ENCODE measurements around the gene IL1B.
A peak's percentile ranks its signal among the peaks of the same experiment; 100 is the strongest.

Gene IL1B

GRCh38 chr2:112787294-112787693 lies 49.3 kb downstream of the IL1B start:
- H3K4me3 ChIP-seq (replicated peaks in 1 of 2; ENCODE audit: low read depth in 2 of 2, low read length in 2 of 2) = no peak overlapping the region
- TF ChIP-seq CTCF (IDR thresholded peaks at IDR 0.05; ENCODE audit: low read depth, low read length) = no peak
- DNase-seq (ENCODE audit: low read depth in 2 of 2) = peak in 1 of 2 donors; percentile 86

GRCh38 chr2:112784199-112785189 lies 52.1 kb downstream of the IL1B start, which contains the start of gene IL1A:
Gene IL1A, minus strand, starts transcription at chr2:112784493. Its CDS starts 723 bp downstream, at chr2:112783770.
- peak within 1 kb of the TSS in 1 of 2 donors; percentile 43 for H3K4me3 ChIP-seq (replicated peaks in 1 of 2; ENCODE audit: low read depth in 2 of 2, low read length in 2 of 2)
- DNase-seq (ENCODE audit: low read depth in 2 of 2) = peak; percentile 59 to 95
- no peak for TF ChIP-seq CTCF (IDR thresholded peaks at IDR 0.05; ENCODE audit: low read depth, low read length)

- peak overlapping the region in 1 of 2 donors; percentile 43 for H3K4me3 ChIP-seq (replicated peaks in 1 of 2; ENCODE audit: low read depth in 2 of 2, low read length in 2 of 2)
- no peak for TF ChIP-seq CTCF (IDR thresholded peaks at IDR 0.05; ENCODE audit: low read depth, low read length)
- DNase-seq (ENCODE audit: low read depth in 2 of 2) = no peak
These were observed 53.3 kb downstream of the IL1B start for GRCh38 chr2:112783187-112783714.

- DNase-seq (ENCODE audit: low read depth in 2 of 2) = no peak
- peak overlapping the region in 1 of 2 donors; percentile 21 for H3K4me3 ChIP-seq (replicated peaks in 1 of 2; ENCODE audit: low read depth in 2 of 2, low read length in 2 of 2)
- no peak for TF ChIP-seq CTCF (IDR thresholded peaks at IDR 0.05; ENCODE audit: low read depth, low read length)
These were observed 54.3 kb downstream of the IL1B start for GRCh38 chr2:112782234-112782799.
